Activated CD4-positive, alpha-beta memory T cell treated with anti-CD3 and anti-CD28 coated beads, Interleukin-2, amount 10 ng/mL, durations not matched to agents 7 days and 5 days (primary cell): ENCODE measurements around the gene CEL. TPM values are rescaled to one million over a fixed set of nuclear protein-coding genes. Genes with fewer than 3 reads are reported as not detected.

Experiments
- CTCF ChIA-PET: fragments of 350-600 bp; sonication (Branson Sonifier 250); formaldehyde crosslinking; loops from one replicate; lab custom pipeline; 2021; ENCODE audit warnings: antibody characterized with exemption, inconsistent platforms; lab: Charles Lee
- POLR2A ChIA-PET: fragments of 350-600 bp; sonication (Branson Sonifier 250); formaldehyde crosslinking; loops from one replicate; lab custom pipeline; 2021; ENCODE audit warnings: antibody characterized with exemption; lab: Charles Lee
- DNase-seq: peaks from one replicate; pipeline ENCODE4 v3.0.0-alpha.2; 2020
- H3K27ac Mint-ChIP-seq: one replicate; pipeline ENCODE4 v1.8.0; 2021; ENCODE audit warnings: mild to moderate bottlenecking, mixed read lengths
- H3K27me3 Mint-ChIP-seq: one replicate; pipeline ENCODE4 v1.8.0; 2021; ENCODE audit warnings: mixed read lengths
- H3K36me3 Mint-ChIP-seq: one replicate; pipeline ENCODE4 v1.8.0; 2021; ENCODE audit warnings: low read depth, mixed read lengths
- H3K4me1 Mint-ChIP-seq: one replicate; pipeline ENCODE4 v1.8.0; 2021; ENCODE audit warnings: mixed read lengths
- H3K4me3 Mint-ChIP-seq: one replicate; pipeline ENCODE4 v1.8.0; 2021; ENCODE audit warnings: mild to moderate bottlenecking, mixed read lengths
- H3K9me3 Mint-ChIP-seq: one replicate; pipeline ENCODE4 v1.8.0; 2021; ENCODE audit warnings: mixed read lengths
- total RNA-seq, 2 experiments: library from RNA; stranded (reverse); gene quantifications; one replicate each; pipeline ENCODE4 v1.2.3, GENCODE V29; 2021

CEL gene
- total RNA-seq, 2 experiments from 2014 or later: 1.1 to 1.4 TPM

- Mint-ChIP-seq H3K27me3 (no peaks in the 10 kb centered on the region), H3K4me1 (no peaks in the 10 kb centered on the region), H3K4me3 (no peak overlapping the region), H3K9me3 (no peaks in the 10 kb centered on the region), H3K36me3 (peaks cover 41% of the 10 kb centered on the region), H3K27ac (no peak overlapping the region)
- ChIA-PET POLR2A (no interaction called here), CTCF (interaction anchor here (0.8 to 1.7 kb wide), 5 partner anchors 27 to 100 kb away, joined by 3 to 9 read pairs (median 3); no protein-coding TSS in a partner anchor)
- DNase-seq: no peak
These were observed 11.6 kb upstream of the CEL start for GRCh38 chr9:133050142-133050541.

- ChIA-PET CTCF (interaction anchor here (0.8 to 2.1 kb wide), 5 partner anchors 27 to 99 kb away, joined by 3 to 5 read pairs (median 3); no protein-coding TSS in a partner anchor), POLR2A (no interaction called here)
- DNase-seq: no peak
- peaks cover 39% of the 10 kb centered on the region for H3K36me3 Mint-ChIP-seq
- no peaks in the 10 kb centered on the region for H3K9me3 Mint-ChIP-seq
- no peaks in the 10 kb centered on the region for H3K4me1 Mint-ChIP-seq
- H3K4me3 Mint-ChIP-seq: no peak overlapping the region
- no peaks in the 10 kb centered on the region for H3K27me3 Mint-ChIP-seq
- no peak overlapping the region for H3K27ac Mint-ChIP-seq
These were observed 11.0 kb upstream of the CEL start for GRCh38 chr9:133050781-133051180.

GRCh38 chr9:133051281-133051900, 10.4 kb upstream of the CEL start:
- no peak overlapping the region for H3K27ac Mint-ChIP-seq
- ChIA-PET POLR2A (no interaction called here), CTCF (interaction anchor here (1.7 to 2.1 kb wide), 2 partner anchors 93 to 96 kb away, joined by 5 read pairs; no protein-coding TSS in a partner anchor)
- H3K9me3 Mint-ChIP-seq: no peaks in the 10 kb centered on the region
- no peak for DNase-seq
- H3K27me3 Mint-ChIP-seq: no peaks in the 10 kb centered on the region
- no peak overlapping the region for H3K4me3 Mint-ChIP-seq
- H3K4me1 Mint-ChIP-seq: peaks cover 4% of the 10 kb centered on the region
- peaks cover 40% of the 10 kb centered on the region for H3K36me3 Mint-ChIP-seq

- POLR2A ChIA-PET: no interaction called here
- Mint-ChIP-seq H3K4me3 (no peak overlapping the region), H3K9me3 (no peaks in the 10 kb centered on the region), H3K36me3 (peaks cover 38% of the 10 kb centered on the region), H3K4me1 (peaks cover 9% of the 10 kb centered on the region), H3K27ac (no peak overlapping the region), H3K27me3 (no peaks in the 10 kb centered on the region)
- no peak for DNase-seq
- CTCF ChIA-PET: interaction anchor here (2.1 kb wide), 1 partner anchor 92 kb away, joined by 5 read pairs; no protein-coding TSS in a partner anchor
These were observed 9.7 kb upstream of the CEL start for GRCh38 chr9:133051966-133052539.

- Mint-ChIP-seq H3K9me3 (no peaks in the 10 kb centered on the region), H3K4me1 (peaks cover 32% of the 10 kb centered on the region), H3K27me3 (no peaks in the 10 kb centered on the region), H3K27ac (no peak overlapping the region), H3K36me3 (peaks cover 52% of the 10 kb centered on the region), H3K4me3 (no peak overlapping the region)
- CTCF ChIA-PET: no interaction called here
- DNase-seq: no peak
- POLR2A ChIA-PET: no interaction called here
These were observed 7.4 kb upstream of the CEL start for GRCh38 chr9:133054194-133054890.

- no peak overlapping the region for H3K4me3 Mint-ChIP-seq
- DNase-seq: no peak
- peaks cover 38% of the 10 kb centered on the region for H3K4me1 Mint-ChIP-seq
- no peak overlapping the region for H3K27ac Mint-ChIP-seq
- POLR2A ChIA-PET: no interaction called here
- H3K36me3 Mint-ChIP-seq: peaks cover 46% of the 10 kb centered on the region
- H3K27me3 Mint-ChIP-seq: no peaks in the 10 kb centered on the region
- CTCF ChIA-PET: no interaction called here
- no peaks in the 10 kb centered on the region for H3K9me3 Mint-ChIP-seq
These were observed 6.8 kb upstream of the CEL start for GRCh38 chr9:133054966-133055365.

- peaks cover 43% of the 10 kb centered on the region for H3K36me3 Mint-ChIP-seq
- no peak overlapping the region for H3K27ac Mint-ChIP-seq
- CTCF ChIA-PET: interaction anchor here (3.2 kb wide), 1 partner anchor 88 kb away, joined by 19 read pairs; no protein-coding TSS in a partner anchor
- H3K4me3 Mint-ChIP-seq: no peak overlapping the region
- H3K4me1 Mint-ChIP-seq: peaks cover 42% of the 10 kb centered on the region
- H3K9me3 Mint-ChIP-seq: no peaks in the 10 kb centered on the region
- POLR2A ChIA-PET: interaction anchor here (0.8 to 1.7 kb wide), 2 partner anchors 25 to 88 kb away, joined by 5 to 9 read pairs; partner anchors contain the start of gene GTF3C5
- DNase-seq: no peak
- no peaks in the 10 kb centered on the region for H3K27me3 Mint-ChIP-seq
These were observed 5.9 kb upstream of the CEL start for GRCh38 chr9:133055788-133056420.

- H3K4me3 Mint-ChIP-seq: no peak overlapping the region
- peaks cover 48% of the 10 kb centered on the region for H3K4me1 Mint-ChIP-seq
- ChIA-PET POLR2A (interaction anchor here (0.8 to 2.0 kb wide), 3 partner anchors 26 to 88 kb away, joined by 5 to 11 read pairs (median 9); partner anchors contain the start of gene GTF3C5), CTCF (interaction anchor here (3.2 kb wide), 1 partner anchor 88 kb away, joined by 19 read pairs; no protein-coding TSS in a partner anchor)
- peaks cover 42% of the 10 kb centered on the region for H3K36me3 Mint-ChIP-seq
- DNase-seq: no peak
- H3K9me3 Mint-ChIP-seq: no peaks in the 10 kb centered on the region
- no peak overlapping the region for H3K27ac Mint-ChIP-seq
- no peaks in the 10 kb centered on the region for H3K27me3 Mint-ChIP-seq
These were observed 5.2 kb upstream of the CEL start for GRCh38 chr9:133056533-133056932.

GRCh38 chr9:133057006-133057405, 4.8 kb upstream of the CEL start:
- Mint-ChIP-seq H3K27me3 (no peaks in the 10 kb centered on the region), H3K36me3 (peaks cover 38% of the 10 kb centered on the region), H3K4me1 (peaks cover 48% of the 10 kb centered on the region), H3K27ac (peak overlapping the region; percentile 57), H3K4me3 (no peak overlapping the region), H3K9me3 (no peaks in the 10 kb centered on the region)
- POLR2A ChIA-PET: interaction anchor here (1.7 to 2.0 kb wide), 2 partner anchors 26 to 87 kb away, joined by 9 to 11 read pairs; partner anchors contain the start of gene GTF3C5
- DNase-seq: peak; percentile 37
- CTCF ChIA-PET: interaction anchor here (1.1 to 3.2 kb wide), 2 partner anchors 24 to 87 kb away, joined by 3 to 19 read pairs; no protein-coding TSS in a partner anchor

GRCh38 chr9:133057553-133057952, 4.2 kb upstream of the CEL start:
- peak overlapping the region; percentile 57 for H3K27ac Mint-ChIP-seq
- H3K4me3 Mint-ChIP-seq: no peak overlapping the region
- no peaks in the 10 kb centered on the region for H3K9me3 Mint-ChIP-seq
- H3K27me3 Mint-ChIP-seq: no peaks in the 10 kb centered on the region
- DNase-seq: no peak
- peaks cover 37% of the 10 kb centered on the region for H3K36me3 Mint-ChIP-seq
- peaks cover 48% of the 10 kb centered on the region for H3K4me1 Mint-ChIP-seq
- ChIA-PET POLR2A (interaction anchor here (1.7 to 2.0 kb wide), 2 partner anchors 27 to 87 kb away, joined by 9 to 11 read pairs; partner anchors contain the start of gene GTF3C5), CTCF (interaction anchor here (0.7 to 3.2 kb wide), 3 partner anchors 25 to 87 kb away, joined by 3 to 19 read pairs (median 3); no protein-coding TSS in a partner anchor)

GRCh38 chr9:133058071-133058470, 3.7 kb upstream of the CEL start:
- Mint-ChIP-seq H3K4me1 (peaks cover 50% of the 10 kb centered on the region), H3K9me3 (no peaks in the 10 kb centered on the region), H3K27ac (peak overlapping the region; percentile 57), H3K27me3 (no peaks in the 10 kb centered on the region), H3K36me3 (peaks cover 37% of the 10 kb centered on the region), H3K4me3 (no peak overlapping the region)
- no peak for DNase-seq
- ChIA-PET CTCF (interaction anchor here (0.7 to 3.2 kb wide), 3 partner anchors 25 to 86 kb away, joined by 3 to 19 read pairs (median 3); no protein-coding TSS in a partner anchor), POLR2A (interaction anchor here (2.0 kb wide), 1 partner anchor 27 kb away, joined by 11 read pairs; the partner anchor contains the start of gene GTF3C5)
